IMR-90 (cell line): Measurements from ENCODE around the gene ACTBL2. TPM values are rescaled to one million over a fixed set of nuclear protein-coding genes. Genes with fewer than 3 reads are reported as not detected.

Experiments
- ATAC-seq: fragments of 200-7000 bp; cut with Tn5 transposase; 2 replicates; pipeline ENCODE4 v1.9.1; 2020; ENCODE audit warnings: low read depth, mild to moderate bottlenecking, moderate library complexity
- BruUV-seq: library from RNA; stranded (reverse); fragments of 400-500 nt; replicated peaks from 2 replicates; lab custom pipeline; 2021; lab: Mats Ljungman, UMichigan
- CTCF ChIA-PET: fragments of 300-600 bp; formaldehyde crosslinking; extraction: SDS; loops from one replicate; lab custom pipeline; 2021; ENCODE audit warnings: antibody characterized with exemption; lab: Yijun Ruan, JAX
- POLR2A ChIA-PET: fragments of 300-600 bp; sonication (Branson Sonifier 250); formaldehyde crosslinking; loops from one replicate; lab custom pipeline; 2022; ENCODE audit warnings: antibody characterized with exemption; ENCODE audit not compliant: unreplicated experiment; lab: Charles Lee
- DNase-seq: peaks from one replicate; pipeline ENCODE4 v3.0.0; 2013
- H2AFZ ChIP-seq: replicated peaks from 2 replicates; pipeline ENCODE3; 2013; ENCODE audit warnings: low read length, mild to moderate bottlenecking; ENCODE audit not compliant: poor library complexity
- H2AK5ac ChIP-seq: 2 replicates; pipeline ENCODE4 v1.6.1; 2013; ENCODE audit warnings: low read depth, low read length, inconsistent platforms
- H2AK9ac ChIP-seq: replicated peaks from 2 replicates; pipeline ENCODE3; 2013; ENCODE audit warnings: mild to moderate bottlenecking, low read depth, low read length, moderate library complexity; ENCODE audit not compliant: poor library complexity
- H2BK120ac ChIP-seq: 2 replicates; pipeline ENCODE4 v1.6.1; 2013; ENCODE audit warnings: low read depth, low read length, inconsistent platforms
- H2BK15ac ChIP-seq: 3 replicates; pipeline ENCODE4 v1.6.1; 2013; ENCODE audit warnings: low read depth, low read length, inconsistent platforms
- H2BK20ac ChIP-seq: 2 replicates; pipeline ENCODE4 v1.6.1; 2013; ENCODE audit warnings: low read depth, mild to moderate bottlenecking, inconsistent platforms, low read length, moderate library complexity
- H2BK5ac ChIP-seq: 2 replicates; pipeline ENCODE4 v1.6.1; 2013; ENCODE audit warnings: mild to moderate bottlenecking, low read depth, low read length, inconsistent platforms; ENCODE audit not compliant: poor library complexity, severe bottlenecking
- H3K14ac ChIP-seq: replicated peaks from 2 replicates; pipeline ENCODE4 v1.6.1; 2013; ENCODE audit warnings: low read depth, low read length, inconsistent platforms
- H3K18ac ChIP-seq: 2 replicates; pipeline ENCODE4 v1.6.1; 2013; ENCODE audit warnings: low read depth, low read length, control low read depth
- H3K23ac ChIP-seq: 2 replicates; pipeline ENCODE4 v1.6.1; 2013; ENCODE audit warnings: low read depth, low read length, inconsistent platforms
- H3K27ac ChIP-seq: 2 replicates; pipeline ENCODE4 v1.5.1; 2013; ENCODE audit warnings: mild to moderate bottlenecking, control low read depth, low read length; ENCODE audit not compliant: insufficient read depth
- H3K27me3 ChIP-seq: 2 replicates; pipeline ENCODE4 v1.6.1; 2013; ENCODE audit warnings: low read length; ENCODE audit not compliant: control insufficient read depth, insufficient read depth
- H3K36me3 ChIP-seq: 2 replicates; pipeline ENCODE4 v1.6.1; 2013; ENCODE audit warnings: low read length, mixed read lengths; ENCODE audit not compliant: control insufficient read depth, insufficient read depth
- H3K4ac ChIP-seq: 2 replicates; pipeline ENCODE4 v1.6.1; 2013; ENCODE audit warnings: low read depth, low read length, inconsistent platforms
- H3K4me1 ChIP-seq: 2 replicates; pipeline ENCODE4 v1.6.1; 2013; ENCODE audit warnings: low read length, mixed read lengths; ENCODE audit not compliant: control insufficient read depth, insufficient read depth
- H3K4me2 ChIP-seq: 2 replicates; pipeline ENCODE4 v1.6.1; 2013; ENCODE audit warnings: low read depth, mild to moderate bottlenecking, control low read depth, low read length, moderate library complexity
- H3K4me3 ChIP-seq: 2 replicates; pipeline ENCODE4 v1.5.1; 2013; ENCODE audit warnings: low read depth, mild to moderate bottlenecking, control low read depth, low read length, moderate library complexity; ENCODE audit not compliant: insufficient read depth
- H3K56ac ChIP-seq: 2 replicates; pipeline ENCODE4 v1.6.1; 2013; ENCODE audit warnings: low read length, inconsistent platforms; ENCODE audit not compliant: insufficient read depth; ENCODE audit errors: extremely low read depth
- H3K79me1 ChIP-seq, 2 experiments: 2 replicates each; pipeline ENCODE4 v1.6.1; 2013; ENCODE audit warnings: low read length in 2 of 2, inconsistent platforms in 1 of 2, low read depth in 1 of 2
- H3K9ac ChIP-seq: 2 replicates; pipeline ENCODE4 v1.6.1; 2013; ENCODE audit warnings: low read depth, low read length, control low read depth
- H3K9me1 ChIP-seq: 2 replicates; pipeline ENCODE4 v1.6.1; 2013; ENCODE audit warnings: low read length, inconsistent platforms; ENCODE audit not compliant: insufficient read depth
- H3K9me3 ChIP-seq: 2 replicates; pipeline ENCODE4 v1.6.1; 2013; ENCODE audit warnings: low read length; ENCODE audit not compliant: control insufficient read depth, insufficient read depth
- H4K20me1 ChIP-seq: 2 replicates; pipeline ENCODE4 v1.6.1; 2013; ENCODE audit warnings: low read length, inconsistent platforms; ENCODE audit not compliant: insufficient read depth
- H4K5ac ChIP-seq: 2 replicates; pipeline ENCODE4 v1.6.1; 2013; ENCODE audit warnings: mild to moderate bottlenecking, low read depth, low read length, control low read depth
- H4K8ac ChIP-seq, 2 experiments: 2 replicates each; pipeline ENCODE4 v1.6.1; 2013; ENCODE audit warnings: low read depth in 2 of 2, low read length in 2 of 2, control low read depth in 1 of 2, inconsistent platforms in 1 of 2
- H4K91ac ChIP-seq: 2 replicates; pipeline ENCODE4 v1.6.1; 2013; ENCODE audit warnings: low read depth, low read length, inconsistent platforms; ENCODE audit not compliant: insufficient read depth
- CHD1 ChIP-seq: IDR thresholded peaks from 2 replicates; pipeline ENCODE4 v1.6.1; 2012; ENCODE audit warnings: low read depth, low read length, improper control_type of control experiment
- FOS ChIP-seq: fragments of 150-350 bp; IDR thresholded peaks from 2 replicates; pipeline ENCODE4 v1.6.1; 2016; ENCODE audit warnings: low read depth, low read length
- MAZ ChIP-seq: IDR thresholded peaks from 2 replicates; pipeline ENCODE4 v1.6.1; 2012; ENCODE audit warnings: low read depth, mild to moderate bottlenecking, low read length, improper control_type of control experiment, moderate library complexity, borderline replicate concordance
- MXI1 ChIP-seq: IDR thresholded peaks from 2 replicates; pipeline ENCODE4 v1.6.1; 2012; ENCODE audit warnings: low read depth, mild to moderate bottlenecking, low read length, moderate library complexity, borderline replicate concordance
- NFE2L2 ChIP-seq: fragments of 150-350 bp; IDR thresholded peaks from 2 replicates; pipeline ENCODE4 v1.6.1; 2016; ENCODE audit warnings: low read depth, mild to moderate bottlenecking, low read length
- RAD21 ChIP-seq: IDR thresholded peaks from 2 replicates; pipeline ENCODE4 v1.6.1; 2012; ENCODE audit warnings: low read length, improper control_type of control experiment
- RCOR1 ChIP-seq: IDR thresholded peaks from 2 replicates; pipeline ENCODE4 v1.6.1; 2012; ENCODE audit warnings: mild to moderate bottlenecking, low read length, improper control_type of control experiment; ENCODE audit not compliant: insufficient replicate concordance
- SMC3 ChIP-seq: fragments of 150-350 bp; IDR thresholded peaks from 2 replicates; pipeline ENCODE4 v1.6.1; 2016; ENCODE audit warnings: low read depth, mild to moderate bottlenecking, antibody characterized with exemption, low read length, moderate library complexity
- USF2 ChIP-seq: fragments of 150-350 bp; IDR thresholded peaks from 2 replicates; pipeline ENCODE4 v1.6.1; 2017; ENCODE audit warnings: mild to moderate bottlenecking, antibody characterized with exemption, low read length, low read depth
- WGBS, 2 experiments: methylation state at CpG; one replicate each; pipeline versions ENCODE4 v1.1.5 to v1.1.7; 2013; ENCODE audit warnings: missing lambda C conversion rate in 2 of 2; ENCODE audit not compliant: insufficient read length in 1 of 2; ENCODE audit errors: extremely low coverage in 2 of 2; 5-methylcytosine and 5-hydroxymethylcytosine counted together
- dilution Hi-C: fragments of 300-500 bp; cut with HindIII; formaldehyde crosslinking; loops from one replicate; pipeline ENCODE4 v1.14.3; 2018; ENCODE audit warnings: low sequenced_read_pairs; ENCODE audit not compliant: unreplicated experiment
- in situ Hi-C: fragments of 300-500 bp; cut with MboI; formaldehyde crosslinking; loops from 3 replicates; pipeline ENCODE4 v1.14.3; 2019; ENCODE audit warnings: low sequenced_read_pairs, inconsistent platforms, mixed read lengths
- intact Hi-C: fragments of 100-400 bp; cut with micrococcal nuclease; formaldehyde crosslinking; loops from 2 replicates; pipeline ENCODE4 v1.10.0; 2022
- polyA plus RNA-seq, 3 experiments: library from polyadenylated mRNA; depleted of rRNA; stranded (reverse); fragments of >200 nt; gene quantifications; 2 replicates each; pipeline ENCODE4 v1.2.3, GENCODE V29; 2012; ENCODE audit warnings: low replicate concordance in 1 of 3
- total RNA-seq: library from RNA; depleted of rRNA; stranded (reverse); fragments of >200 nt; gene quantifications from 2 replicates; pipeline ENCODE4 v1.2.3, GENCODE V29; 2012

ACTBL2 gene
- total and polyA plus RNA-seq, 2 of the 4 experiments (the other 2 are of a cell fraction): 0.29 to 1.6 TPM

GRCh38 chr5:57509501-57510260, 27.1 kb upstream of the ACTBL2 start:
- TF ChIP-seq MAZ: no peak
- no peak for TF ChIP-seq USF2
- TF ChIP-seq CHD1: no peak
- TF ChIP-seq RAD21: no peak
- TF ChIP-seq MXI1: no peak
- no peak for TF ChIP-seq SMC3
- no peak for TF ChIP-seq RCOR1
- TF ChIP-seq FOS: no peak
- TF ChIP-seq NFE2L2: no peak
- H4K91ac ChIP-seq: no peak overlapping the region
- no peak overlapping the region for H4K5ac ChIP-seq
- no peak overlapping the region for H3K56ac ChIP-seq
- no peak overlapping the region; a peak in 1 of 4 replicates for H4K8ac ChIP-seq
- ChIA-PET CTCF (interaction anchor here (0.6 kb wide), 2 partner anchors 951 to 1093 kb away, joined by 4 to 6 read pairs; no protein-coding TSS in a partner anchor), POLR2A (no interaction called here)
- intact Hi-C loops: loop anchor here (5.0 kb wide), 2 partner anchors 53 to 103 kb away; no protein-coding TSS in a partner anchor
- no peaks in the 10 kb centered on the region for H3K36me3 ChIP-seq
- peaks cover 5% of the 10 kb centered on the region for H3K4me1 ChIP-seq
- BruUV-seq: no TSS peak
- ATAC-seq: no peak
- H4K20me1 ChIP-seq: no peaks in the 10 kb centered on the region
- H3K79me1 ChIP-seq: no peaks in the 10 kb centered on the region
- H3K4me2 ChIP-seq: no peak overlapping the region
- no peak overlapping the region for H2BK5ac ChIP-seq
- H3K18ac ChIP-seq: no peak overlapping the region; the same call in 1 of the 2 replicates
- no peaks in the 10 kb centered on the region; the same call in 1 of the 2 replicates for H3K27me3 ChIP-seq
- H3K4me3 ChIP-seq: no peak overlapping the region
- H2AFZ ChIP-seq: no peak overlapping the region
- H2AK9ac ChIP-seq: no peak overlapping the region
- no peak overlapping the region for H3K27ac ChIP-seq
- H2BK120ac ChIP-seq: no peak overlapping the region
- no peak overlapping the region for H3K9ac ChIP-seq
- H2BK20ac ChIP-seq: no peak overlapping the region
- WGBS, 2 experiments: no CpG with 5 or more reads among the region's 3 CpGs
- no peak overlapping the region for H2BK15ac ChIP-seq
- dilution Hi-C loops: no loop called here
- no peak for DNase-seq
- in situ Hi-C loops: loop anchor here (10.0 kb wide), 2 partner anchors 375 to 955 kb away; partner anchors contain the start of gene PLK2
- H3K23ac ChIP-seq: no peak overlapping the region
- no peak overlapping the region for H3K4ac ChIP-seq
- peak overlapping the region; percentile 17 for H2AK5ac ChIP-seq
- no peaks in the 10 kb centered on the region for H3K9me3 ChIP-seq
- peaks cover 3% of the 10 kb centered on the region; the same call in 1 of the 2 replicates for H3K9me1 ChIP-seq
- H3K14ac ChIP-seq: 0 out of 2 replicates have a peak overlapping the region, but pooled peaks have one; percentile 46
